Right lobe of liver (tissue), 6 donors: ENCODE results near the gene BRIP1. TPM values are rescaled to one million over a fixed set of nuclear protein-coding genes. Genes with fewer than 3 reads are reported as not detected.

Experiments used
- ATAC-seq, 4 donors: fragments of 200-7000 bp; cut with Tn5 transposase; one replicate each; pipeline ENCODE4 v1.9.1; 2020; ENCODE audit warnings: mild to moderate bottlenecking in 4 of 4, moderate library complexity in 4 of 4
- DNase-seq, 3 donors: peaks; one replicate each; pipeline ENCODE4 v3.0.0-alpha.2; 2020
- H3K27ac ChIP-seq, 3 donors: fragments of 200-600 bp; one replicate each; pipeline ENCODE4 v1.8.0; 2022
- H3K27me3 ChIP-seq, 2 donors: fragments of 200-600 bp; one replicate each; pipeline ENCODE4 v1.8.0; 2022
- H3K36me3 ChIP-seq, 4 donors: fragments of 200-600 bp; sonication (generic) in 1 of 4; one replicate each; pipeline versions ENCODE4 v1.5.1 to v1.8.0; 2017 to 2022; ENCODE audit warnings: control low read depth in 1 of 4
- H3K4me1 ChIP-seq, 4 donors: fragments of 200-600 bp; sonication (generic) in 1 of 4; one replicate each; pipeline versions ENCODE4 v1.5.1 to v1.8.0; 2017 to 2022; ENCODE audit warnings: control low read depth in 1 of 4
- H3K4me3 ChIP-seq, 3 donors: fragments of 200-600 bp; one replicate each; pipeline ENCODE4 v1.8.0; 2022
- H3K9me3 ChIP-seq, 4 donors: fragments of 200-600 bp; sonication (generic) in 1 of 4; one replicate each; pipeline versions ENCODE4 v1.5.1 to v1.8.0; 2017 to 2022; ENCODE audit warnings: control low read depth in 1 of 4
- POLR2A ChIP-seq: fragments of 450-650 bp; IDR thresholded peaks from one replicate; pipeline ENCODE4 v1.6.1; 2017; ENCODE audit warnings: antibody characterized with exemption, mild to moderate bottlenecking
- WGBS: methylation state at CpG from one replicate; pipeline ENCODE4 v1.1.6; 2018; ENCODE audit warnings: low coverage, low lambda C conversion rate; ENCODE audit not compliant: insufficient coverage; ENCODE audit errors: missing lambda C conversion rate; 5-methylcytosine and 5-hydroxymethylcytosine counted together
- intact Hi-C, 2 donors: fragments of 100-400 bp; cut with DNase I; formaldehyde crosslinking; loops; one replicate each; pipeline versions ENCODE4 v1.11.2 to v1.14.1; 2022
- total RNA-seq, 6 experiments: library from RNA; depleted of rRNA in 2 of 6; stranded (reverse); fragments of >200 nt in 2 of 6; fragmentation: NEBNext Ultra II Directional in 3 of 6; extraction: Animal tissue kit (Norgen Biotek cat#: 25700) in 3 of 6; gene quantifications; one replicate each; pipeline versions ENCODE4 v1.1.0 to v1.2.4, GENCODE V29; 2016 to 2023
- TF ChIP-seq, protein P1 (sequence below), 4 donors: fragments of 200-600 bp in 3 of 4; fragments of 450-650 bp in 1 of 4; IDR thresholded peaks; one replicate each; pipeline versions ENCODE4 v1.5.1 to v1.8.0; 2016 to 2022; ENCODE audit warnings: antibody characterized with exemption in 4 of 4, mild to moderate bottlenecking in 2 of 4
- donor health status: DM: no; HTN: yes; CAD: no.
- donor health status: DM: no; HTN: no; CAD: no.
- donor health status: DM: no; HTN: no; CAD: no.
- donor health status: DM: no; HTN: yes; CAD: no.
- donor health status: DM: no; HTN: yes; CAD: no.

BRIP1 gene
- total RNA-seq, 6 experiments from 2014 or later: 1.0 to 1.6 (median 1.1) TPM

DNA sequence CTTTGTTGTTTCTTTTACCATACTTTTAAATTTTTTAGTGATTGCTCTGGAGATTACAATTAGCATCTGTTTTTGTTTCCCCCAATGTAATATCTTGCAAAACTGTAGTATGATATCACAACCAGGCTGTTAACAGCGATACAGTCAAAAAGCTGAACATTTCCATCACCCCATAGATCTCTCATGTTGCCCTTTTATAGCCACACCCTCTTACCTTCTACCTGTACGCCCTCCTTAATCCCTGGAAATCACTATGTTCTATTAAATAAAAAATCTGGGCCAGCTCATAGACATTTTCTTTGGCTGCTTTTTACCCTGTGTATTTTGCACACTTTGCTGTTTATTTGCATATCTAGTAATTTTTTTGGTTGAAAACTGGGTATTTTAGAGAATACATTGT lies 205.1 kb downstream of the BRIP1 start:
- Histone ChIP-seq H3K9me3 (no peaks in the 10 kb centered on the region), H3K27ac (no peak overlapping the region), H3K4me3 (no peak overlapping the region), H3K36me3 (no peaks in the 10 kb centered on the region), H3K4me1 (no peaks in the 10 kb centered on the region), H3K27me3 (no peaks in the 10 kb centered on the region)
- intact Hi-C loops: no loop called here
- WGBS: 62% methylated on average over 2 of the region's 2 CpGs
- no peak for ATAC-seq
- DNase-seq: no peak
- TF ChIP-seq, protein P1, sequence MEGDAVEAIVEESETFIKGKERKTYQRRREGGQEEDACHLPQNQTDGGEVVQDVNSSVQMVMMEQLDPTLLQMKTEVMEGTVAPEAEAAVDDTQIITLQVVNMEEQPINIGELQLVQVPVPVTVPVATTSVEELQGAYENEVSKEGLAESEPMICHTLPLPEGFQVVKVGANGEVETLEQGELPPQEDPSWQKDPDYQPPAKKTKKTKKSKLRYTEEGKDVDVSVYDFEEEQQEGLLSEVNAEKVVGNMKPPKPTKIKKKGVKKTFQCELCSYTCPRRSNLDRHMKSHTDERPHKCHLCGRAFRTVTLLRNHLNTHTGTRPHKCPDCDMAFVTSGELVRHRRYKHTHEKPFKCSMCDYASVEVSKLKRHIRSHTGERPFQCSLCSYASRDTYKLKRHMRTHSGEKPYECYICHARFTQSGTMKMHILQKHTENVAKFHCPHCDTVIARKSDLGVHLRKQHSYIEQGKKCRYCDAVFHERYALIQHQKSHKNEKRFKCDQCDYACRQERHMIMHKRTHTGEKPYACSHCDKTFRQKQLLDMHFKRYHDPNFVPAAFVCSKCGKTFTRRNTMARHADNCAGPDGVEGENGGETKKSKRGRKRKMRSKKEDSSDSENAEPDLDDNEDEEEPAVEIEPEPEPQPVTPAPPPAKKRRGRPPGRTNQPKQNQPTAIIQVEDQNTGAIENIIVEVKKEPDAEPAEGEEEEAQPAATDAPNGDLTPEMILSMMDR (IDR thresholded peaks at IDR 0.05): no peak
- no peak for TF ChIP-seq POLR2A

DNA sequence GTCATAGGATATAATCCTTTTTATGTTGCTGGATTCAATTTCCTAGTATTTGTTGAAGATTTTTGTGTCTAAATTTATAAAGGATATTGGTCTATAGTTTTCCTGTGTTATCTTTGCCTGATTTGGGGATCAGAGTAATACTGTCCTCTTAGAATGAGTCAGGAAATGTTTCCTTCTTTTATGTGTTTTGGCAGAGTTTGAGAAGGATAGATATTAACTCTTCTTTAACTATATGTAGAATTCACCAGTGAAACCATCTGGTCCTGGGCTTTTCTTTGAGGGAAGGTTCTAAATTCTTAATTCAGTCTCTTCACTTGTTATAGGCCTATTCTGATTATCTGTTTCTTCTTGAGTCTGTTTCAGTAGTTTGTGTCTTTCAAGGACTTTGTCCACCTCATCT lies 206.0 kb downstream of the BRIP1 start:
- Histone ChIP-seq H3K27me3 (no peaks in the 10 kb centered on the region), H3K9me3 (no peaks in the 10 kb centered on the region), H3K4me3 (no peak overlapping the region), H3K27ac (no peak overlapping the region), H3K36me3 (no peaks in the 10 kb centered on the region), H3K4me1 (no peaks in the 10 kb centered on the region)
- no peak for ATAC-seq
- no peak for TF ChIP-seq POLR2A
- TF ChIP-seq, protein P1 (IDR thresholded peaks at IDR 0.05): no peak
- intact Hi-C loops: no loop called here
- no peak for DNase-seq

DNA sequence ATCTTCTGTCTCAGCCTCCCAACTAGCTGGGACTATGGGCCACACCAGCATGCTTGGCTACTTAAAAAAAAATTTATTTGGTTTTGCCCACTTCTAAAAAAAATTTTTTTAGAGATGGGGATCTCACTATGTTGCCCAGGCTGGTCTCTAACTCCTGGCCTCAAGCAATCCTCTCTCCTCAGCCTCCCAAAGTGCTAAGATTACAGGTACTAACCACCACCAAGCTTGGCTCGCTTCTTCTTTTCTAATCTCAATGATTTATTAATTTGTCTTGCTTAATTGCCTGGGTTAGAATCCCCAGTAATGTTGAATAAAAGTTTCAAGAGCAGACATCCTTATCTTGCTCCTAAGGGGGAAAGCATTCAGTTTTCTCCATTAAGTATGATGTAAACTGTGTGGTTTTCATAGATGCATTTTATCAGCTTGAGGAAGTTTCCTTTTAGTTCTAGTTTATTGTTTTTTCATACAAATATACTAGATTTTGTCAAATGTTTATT lies 206.6 kb downstream of the BRIP1 start:
- H3K27ac ChIP-seq: no peak overlapping the region
- H3K4me1 ChIP-seq: no peaks in the 10 kb centered on the region
- ATAC-seq: no peak
- H3K9me3 ChIP-seq: no peaks in the 10 kb centered on the region
- no peak overlapping the region for H3K4me3 ChIP-seq
- DNase-seq: no peak
- intact Hi-C loops: no loop called here
- TF ChIP-seq, protein P1 (IDR thresholded peaks at IDR 0.05): no peak
- TF ChIP-seq POLR2A: no peak
- no peaks in the 10 kb centered on the region for H3K36me3 ChIP-seq
- WGBS: 63% methylated on average over 1 of the region's 1 CpG
- H3K27me3 ChIP-seq: no peaks in the 10 kb centered on the region

DNA sequence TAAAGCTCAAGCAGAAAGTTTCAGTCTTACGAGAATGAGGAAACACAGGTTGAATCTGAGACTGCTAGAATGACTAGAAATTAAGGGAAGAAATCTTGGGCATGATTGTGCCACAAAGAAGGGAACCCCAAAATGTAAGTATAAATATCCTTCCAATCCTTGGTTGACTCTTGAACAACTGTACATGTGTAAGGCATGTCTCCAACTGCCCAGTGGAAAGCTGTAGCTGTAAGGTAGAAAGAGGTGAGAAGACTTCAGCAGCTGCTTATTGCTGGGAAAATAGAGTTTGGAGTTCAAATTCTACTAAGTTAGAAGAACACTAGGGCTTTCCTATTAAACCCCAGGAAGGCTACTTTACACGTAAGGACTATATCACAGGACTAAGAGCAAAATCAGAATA lies 212.6 kb downstream of the BRIP1 start:
- ATAC-seq (no peak), DNase-seq (no peak)
- TF ChIP-seq, protein P1 (IDR thresholded peaks at IDR 0.05): no peak
- TF ChIP-seq POLR2A: no peak
- no peaks in the 10 kb centered on the region for H3K27me3 ChIP-seq
- no peaks in the 10 kb centered on the region for H3K36me3 ChIP-seq
- H3K27ac ChIP-seq: no peak overlapping the region
- no peaks in the 10 kb centered on the region for H3K4me1 ChIP-seq
- no peak overlapping the region for H3K4me3 ChIP-seq
- no peaks in the 10 kb centered on the region for H3K9me3 ChIP-seq
- intact Hi-C loops: no loop called here
- WGBS: 69% methylated on average over 2 of the region's 2 CpGs

DNA sequence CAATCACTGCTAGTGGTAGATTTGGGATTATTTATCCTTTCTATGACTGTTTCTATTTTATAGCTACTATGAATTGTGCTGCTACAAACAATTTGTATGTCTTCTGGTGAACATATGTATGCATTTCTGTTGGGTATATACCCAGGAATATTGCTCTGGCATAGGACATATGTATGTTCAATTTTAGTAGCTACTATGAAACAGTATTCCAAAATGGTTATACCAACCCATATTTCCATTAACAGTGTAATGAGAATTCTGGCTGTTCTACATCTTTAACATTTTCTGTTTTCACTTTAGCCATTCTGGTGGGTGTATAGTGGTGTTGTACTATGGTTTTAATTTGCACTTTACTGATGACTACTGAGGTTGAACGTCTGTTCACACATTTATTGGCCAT lies 214.7 kb downstream of the BRIP1 start:
- no peaks in the 10 kb centered on the region for H3K36me3 ChIP-seq
- WGBS: 27% methylated on average over 1 of the region's 1 CpG
- no peaks in the 10 kb centered on the region for H3K9me3 ChIP-seq
- TF ChIP-seq, protein P1 (IDR thresholded peaks at IDR 0.05): no peak
- TF ChIP-seq POLR2A: no peak
- H3K4me3 ChIP-seq: no peak overlapping the region
- DNase-seq (no peak), ATAC-seq (no peak)
- no peaks in the 10 kb centered on the region for H3K27me3 ChIP-seq
- intact Hi-C loops: no loop called here
- no peaks in the 10 kb centered on the region for H3K4me1 ChIP-seq
- H3K27ac ChIP-seq: no peak overlapping the region
